K562 (cell line): ENCODE data around the gene PAX2. TPM values are rescaled to one million over a fixed set of nuclear protein-coding genes. Genes with fewer than 3 reads are reported as not detected.
A peak's percentile ranks its signal among the peaks of the same experiment; 100 is the strongest.

Experiments
- AFF4 ChIP-seq: sonication (generic); formaldehyde crosslinking; IDR thresholded peaks from 2 replicates; pipeline ENCODE4 v1.8.0; 2023; ENCODE audit warnings: mild to moderate bottlenecking, missing genetic modification reagents
- GABPB2 ChIP-seq: fragments of 250-450 bp; sonication (Bioruptor Pico); conservative IDR thresholded peaks from 2 replicates; pipeline ENCODE4 v1.5.1; 2021; ENCODE audit warnings: mild to moderate bottlenecking
- MAFG ChIP-seq: fragments of 450-650 bp; conservative IDR thresholded peaks from 2 replicates; pipeline ENCODE4 v1.6.1; 2016; ENCODE audit warnings: missing genetic modification characterization, missing compliant biosample characterization
- PTRF ChIP-seq: fragments of 450-650 bp; IDR thresholded peaks from 2 replicates; pipeline ENCODE4 v1.6.1; 2016; ENCODE audit warnings: mild to moderate bottlenecking, missing genetic modification characterization, missing compliant biosample characterization
- ZNF511 ChIP-seq: sonication (generic); formaldehyde crosslinking; IDR thresholded peaks from 2 replicates; pipeline ENCODE4 v1.8.0; 2022; ENCODE audit warnings: mild to moderate bottlenecking, missing genetic modification reagents
- ZNF668 ChIP-seq: fragments of 250-450 bp; sonication (Bioruptor Pico); IDR thresholded peaks from 2 replicates; pipeline ENCODE4 v1.8.0; 2022; ENCODE audit warnings: mild to moderate bottlenecking, inconsistent platforms
- ZNF766 ChIP-seq: fragments of 200-800 bp; sonication (Bioruptor generic); conservative IDR thresholded peaks from 2 replicates; pipeline ENCODE4 v1.6.1; 2016; ENCODE audit warnings: missing genetic modification characterization, missing compliant biosample characterization
- polyA plus RNA-seq, 8 experiments: library from polyadenylated mRNA; depleted of rRNA in 4 of 8; stranded (reverse) in 5 of 8; unstranded in 3 of 8; fragments of >200 nt; fragmentation: Nextera tagmentation in 2 of 8; fragmentation: Illumina TruSeq in 1 of 8; extraction: Ambion mirVana in 2 of 8; extraction: Trizol in 1 of 8; gene quantifications; 2 replicates each; pipeline versions ENCODE4 v1.2.1 to v1.2.3, GENCODE V29; 2011 to 2014; ENCODE audit warnings: inconsistent platforms in 1 of 8, missing spikeins in 1 of 8
- total RNA-seq, 7 experiments: library from RNA; depleted of rRNA in 6 of 7; stranded (reverse); fragments of >200 nt in 6 of 7; fragmentation: Illumina TruSeq in 2 of 7; extraction: Trizol in 2 of 7; gene quantifications; 2 replicates each; pipeline versions ENCODE4 v1.2.1 to v1.2.3, GENCODE V29; 2011 to 2021; ENCODE audit warnings: low replicate concordance in 1 of 7

PAX2 gene
- total and polyA plus RNA-seq, 9 of the 15 experiments (the other 6 are each of a cell fraction or from before 2014, with no cell fraction given), result not detected

GRCh38 chr10:100874702-100875483 is 129.5 kb downstream of the PAX2 start (continued):
- TF ChIP-seq ZNF511, result no peak
- no peak for TF ChIP-seq ZNF766
- TF ChIP-seq PTRF (tag), result no peak
- no peak for TF ChIP-seq ZNF668 (CRISPR knock-in tag)
- no peak for TF ChIP-seq AFF4 (CRISPR knock-in tag)
- peak; percentile 36; the same call in 1 of the 2 replicates for TF ChIP-seq MAFG (tag)
- no peak for TF ChIP-seq GABPB2 (CRISPR knock-in tag)
